HEK293 (cell line): ENCODE results near the gene CRY1.

ENCODE experiments used
- CTCF ChIA-PET: fragments of 350-600 bp; formaldehyde crosslinking; extraction: SDS; loops from one replicate; lab custom pipeline; 2021; ENCODE audit warnings: antibody characterized with exemption; lab: Yijun Ruan, JAX
- POLR2A ChIA-PET: fragments of 300-600 bp; formaldehyde crosslinking; extraction: SDS; loops from one replicate; lab custom pipeline; 2020; ENCODE audit warnings: antibody characterized with exemption, inconsistent platforms; lab: Yijun Ruan, JAX
- H3K27ac ChIP-seq: fragments of 200-500 bp; sonication (Bioruptor generic); 2 replicates; pipeline ENCODE4 v1.5.1; 2014; ENCODE audit warnings: low read depth, low read length, control low read depth, inconsistent platforms; ENCODE audit errors: extremely low read depth
- H3K36me3 ChIP-seq, 2 experiments: fragments of 200-500 bp in 1 of 2; sonication (Bioruptor generic) in 1 of 2; 1 replicate in 1 of 2; 2 replicates in 1 of 2; pipeline ENCODE4 v1.5.1; 2014 to 2017; ENCODE audit warnings: inconsistent platforms in 2 of 2, low read length in 2 of 2; ENCODE audit not compliant: control insufficient read depth in 2 of 2, insufficient read depth in 1 of 2
- H3K4me1 ChIP-seq: fragments of 200-500 bp; sonication (Bioruptor generic); 2 replicates; pipeline ENCODE4 v1.5.1; 2014; ENCODE audit warnings: mild to moderate bottlenecking, low read length, inconsistent platforms; ENCODE audit not compliant: control insufficient read depth, insufficient read depth
- H3K4me3 ChIP-seq: 2 replicates; pipeline ENCODE4 v1.5.1; 2011; ENCODE audit warnings: low read depth, mild to moderate bottlenecking, control low read depth, low read length, moderate library complexity
- H3K9me3 ChIP-seq: fragments of 200-500 bp; sonication (Bioruptor generic); 2 replicates; pipeline ENCODE4 v1.5.1; 2014; ENCODE audit warnings: low read depth, low read length, inconsistent platforms; ENCODE audit not compliant: control insufficient read depth, insufficient read depth
- ATF2 ChIP-seq: fragments of 450-650 bp; formaldehyde crosslinking; IDR thresholded peaks from 2 replicates; pipeline ENCODE4 v1.5.1; 2016; ENCODE audit warnings: missing biosample characterization, missing genetic modification characterization, low read depth
- PRDM1 ChIP-seq: fragments of 450-650 bp; formaldehyde crosslinking; IDR thresholded peaks from 2 replicates; pipeline ENCODE4; 2016; ENCODE audit warnings: missing biosample characterization, missing genetic modification characterization
- SP2 ChIP-seq: fragments of 450-650 bp; formaldehyde crosslinking; IDR thresholded peaks from 2 replicates; pipeline ENCODE4 v1.5.1; 2016; ENCODE audit warnings: missing biosample characterization, missing genetic modification characterization
- ZBTB11 ChIP-seq: fragments of 450-650 bp; formaldehyde crosslinking; conservative IDR thresholded peaks from 2 replicates; pipeline ENCODE4 v1.5.1; 2016; ENCODE audit warnings: low read depth, missing biosample characterization, missing genetic modification characterization
- ZFP3 ChIP-seq: fragments of 450-650 bp; formaldehyde crosslinking; IDR thresholded peaks from 2 replicates; pipeline ENCODE4 v1.5.1; 2016; ENCODE audit warnings: low read depth, missing biosample characterization, missing genetic modification characterization
- ZNF112 ChIP-seq: fragments of 450-650 bp; formaldehyde crosslinking; IDR thresholded peaks from 2 replicates; pipeline ENCODE4 v1.5.0; 2017; ENCODE audit warnings: missing biosample characterization, missing genetic modification characterization
- ZNF140 ChIP-seq: fragments of 450-650 bp; formaldehyde crosslinking; IDR thresholded peaks from 2 replicates; pipeline ENCODE4 v1.5.1; 2016; ENCODE audit warnings: missing biosample characterization, missing genetic modification characterization
- ZNF146 ChIP-seq: fragments of 450-650 bp; formaldehyde crosslinking; IDR thresholded peaks from 2 replicates; pipeline ENCODE4 v1.5.1; 2016; ENCODE audit warnings: missing biosample characterization, missing genetic modification characterization
- ZNF37A ChIP-seq: fragments of 450-650 bp; IDR thresholded peaks from 2 replicates; pipeline ENCODE4 v1.5.1; 2018; ENCODE audit warnings: missing biosample characterization, missing genetic modification characterization
- ZNF473 ChIP-seq: fragments of 450-650 bp; formaldehyde crosslinking; IDR thresholded peaks from 2 replicates; pipeline ENCODE4 v1.5.1; 2017; ENCODE audit warnings: missing biosample characterization, missing genetic modification characterization
- ZNF501 ChIP-seq: fragments of 450-650 bp; formaldehyde crosslinking; IDR thresholded peaks from 2 replicates; pipeline ENCODE4 v1.5.1; 2016; ENCODE audit warnings: missing biosample characterization, missing genetic modification characterization
- ZNF530 ChIP-seq: fragments of 450-650 bp; formaldehyde crosslinking; IDR thresholded peaks from 2 replicates; pipeline ENCODE4 v1.5.1; 2016; ENCODE audit warnings: low read depth, missing biosample characterization, missing genetic modification characterization
- ZNF585B ChIP-seq: fragments of 450-650 bp; formaldehyde crosslinking; IDR thresholded peaks from 2 replicates; pipeline ENCODE4 v1.5.1; 2016; ENCODE audit warnings: missing biosample characterization, missing genetic modification characterization
- ZSCAN4 ChIP-seq: fragments of 450-650 bp; formaldehyde crosslinking; IDR thresholded peaks from 2 replicates; pipeline ENCODE4 v1.5.1; 2017; ENCODE audit warnings: missing biosample characterization, missing genetic modification characterization
- TF ChIP-seq, protein P1 (sequence below): fragments of 450-650 bp; formaldehyde crosslinking; IDR thresholded peaks from 2 replicates; pipeline ENCODE4 v1.5.1; 2016; ENCODE audit warnings: missing biosample characterization, missing genetic modification characterization

CRY1 gene

DNA sequence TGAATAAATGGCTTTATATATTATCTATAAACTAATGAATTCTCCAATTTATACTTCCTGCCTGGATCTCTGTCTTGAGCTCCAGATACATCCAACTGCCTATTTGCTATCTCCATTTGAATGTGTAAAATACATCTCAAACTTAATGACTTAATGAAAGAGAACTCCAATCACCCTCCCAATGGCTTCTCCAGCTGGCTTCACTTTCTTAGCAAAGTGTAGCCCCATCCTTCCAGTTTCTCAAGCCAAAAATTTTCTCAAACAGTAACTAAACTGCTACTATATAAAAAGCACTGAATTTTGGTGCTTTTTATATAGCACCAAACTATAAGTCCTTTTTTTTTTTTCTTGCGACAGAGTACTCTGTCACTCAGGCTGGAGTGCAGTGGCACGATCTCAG is 2.6 kb downstream of the CRY1 start:
- H3K4me3 ChIP-seq = no peak overlapping the region
- H3K9me3 ChIP-seq = no peaks in the 10 kb centered on the region
- H3K4me1 ChIP-seq = peaks cover 6% of the 10 kb centered on the region; the same call in 1 of the 2 replicates
- H3K27ac ChIP-seq = no peak overlapping the region
- POLR2A ChIA-PET = no interaction called here
- TF ChIP-seq ZNF530 (no peak), ZBTB11 (tag by site-specific recombination) (no peak), ZNF37A (tag by site-specific recombination) (no peak), ZNF585B (no peak), PRDM1 (tag by site-specific recombination) (no peak), ZSCAN4 (tag by site-specific recombination) (no peak), ZFP3 (tag by site-specific recombination) (no peak), SP2 (tag by site-specific recombination) (no peak), ZNF140 (tag by site-specific recombination) (no peak), ZNF112 (tag by site-specific recombination) (no peak)
- TF ChIP-seq, all 188 proteins: peak for 0
- no peaks in the 10 kb centered on the region for H3K36me3 ChIP-seq
- CTCF ChIA-PET = interaction anchor here (0.6 to 6.1 kb wide), 11 partner anchors 8 to 580 kb away, joined by 3 to 42 read pairs (median 3); no protein-coding TSS in a partner anchor

GRCh38 chr12:107088912-107089311 is 4.4 kb downstream of the CRY1 start:
- no peaks in the 10 kb centered on the region for H3K36me3 ChIP-seq
- H3K9me3 ChIP-seq = no peaks in the 10 kb centered on the region
- ChIA-PET POLR2A (no interaction called here), CTCF (interaction anchor here (0.6 to 6.1 kb wide), 7 partner anchors 9 to 60 kb away, joined by 3 to 42 read pairs (median 5); no protein-coding TSS in a partner anchor)
- no peak overlapping the region for H3K27ac ChIP-seq
- TF ChIP-seq ZNF473 (tag by site-specific recombination) (no peak), ZNF146 (tag by site-specific recombination) (peak; percentile 79)
- H3K4me3 ChIP-seq = no peak overlapping the region
- peaks cover 6% of the 10 kb centered on the region; the same call in 1 of the 2 replicates for H3K4me1 ChIP-seq

DNA sequence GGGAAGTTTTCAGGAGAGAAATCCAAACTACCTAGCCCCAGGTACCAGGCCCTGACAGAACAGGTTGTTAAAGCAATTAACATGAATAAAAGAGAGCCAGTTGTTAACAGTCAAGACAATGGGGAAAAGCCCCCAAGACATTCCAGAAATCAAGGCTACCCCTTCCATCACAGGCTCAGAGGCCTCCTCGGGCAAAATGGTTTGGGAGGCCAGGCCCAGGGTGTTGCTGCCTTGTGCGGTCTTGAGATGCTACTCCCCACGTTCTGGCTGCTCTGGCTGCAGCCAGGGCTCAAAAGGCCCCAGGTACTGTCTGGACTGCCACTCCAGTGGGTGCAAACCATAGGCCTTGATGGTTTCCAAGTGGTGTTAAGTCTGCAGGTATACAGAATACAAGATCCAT is 7.0 kb downstream of the CRY1 start:
- 0 out of 2 replicates have a peak, but pooled peaks cover 2% of the 10 kb centered on the region for H3K4me1 ChIP-seq
- TF ChIP-seq ATF2 (tag by site-specific recombination) = no peak
- peak; percentile 63 for TF ChIP-seq ZNF585B
- TF ChIP-seq ZNF501 (tag by site-specific recombination) = no peak
- TF ChIP-seq, protein P1, sequence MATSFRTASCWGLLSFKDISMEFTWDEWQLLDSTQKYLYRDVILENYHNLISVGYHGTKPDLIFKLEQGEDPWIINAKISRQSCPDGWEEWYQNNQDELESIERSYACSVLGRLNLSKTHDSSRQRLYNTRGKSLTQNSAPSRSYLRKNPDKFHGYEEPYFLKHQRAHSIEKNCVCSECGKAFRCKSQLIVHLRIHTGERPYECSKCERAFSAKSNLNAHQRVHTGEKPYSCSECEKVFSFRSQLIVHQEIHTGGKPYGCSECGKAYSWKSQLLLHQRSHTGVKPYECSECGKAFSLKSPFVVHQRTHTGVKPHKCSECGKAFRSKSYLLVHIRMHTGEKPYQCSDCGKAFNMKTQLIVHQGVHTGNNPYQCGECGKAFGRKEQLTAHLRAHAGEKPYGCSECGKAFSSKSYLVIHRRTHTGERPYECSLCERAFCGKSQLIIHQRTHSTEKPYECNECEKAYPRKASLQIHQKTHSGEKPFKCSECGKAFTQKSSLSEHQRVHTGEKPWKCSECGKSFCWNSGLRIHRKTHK (tag by site-specific recombination) = no peak
- no peaks in the 10 kb centered on the region for H3K36me3 ChIP-seq
- ChIA-PET CTCF (interaction anchor here (2.9 kb wide), 1 partner anchor 19 kb away, joined by 16 read pairs; no protein-coding TSS in a partner anchor), POLR2A (no interaction called here)
- H3K9me3 ChIP-seq = no peaks in the 10 kb centered on the region
- H3K4me3 ChIP-seq = no peak overlapping the region
- H3K27ac ChIP-seq = no peak overlapping the region
